Measurements from ENCODE around the gene COMMD2. TPM values are rescaled to one million over a fixed set of nuclear protein-coding genes. Genes with fewer than 3 reads are reported as not detected.

The COMMD2 gene
- total RNA-seq: 10 to 100 TPM in 3 of 5 donors, 1 to 10 TPM in 2; 1.4 to 50.4 (median 25.8) TPM
- polyA plus RNA-seq: 10 to 100 TPM in 2 of 3 donors, 1 to 10 TPM in 1; 7.1 to 18.5 (median 11.3) TPM
- long read RNA-seq, donor 1, transcript COMMD2-203 (5 exons, 3,706 nt): major isoform, 13 of 17 reads
- long read RNA-seq, donor 1, partial matches to known transcripts: 0 of 17 reads
- long read RNA-seq, donor 1, other reads (novel, unspliced or antisense): 0 of 17 reads
- long read RNA-seq, donor 2, transcript COMMD2-203 (5 exons, 3,706 nt): major isoform, 16 of 20 reads
- long read RNA-seq, donor 2, partial matches to known transcripts: 0 of 20 reads
- long read RNA-seq, donor 2, other reads (novel, unspliced or antisense): 0 of 20 reads
- long read RNA-seq, donor 3, transcript COMMD2-203 (5 exons, 3,706 nt): major isoform, 9 of 12 reads
- long read RNA-seq, donor 3, partial matches to known transcripts: 0 of 12 reads
- long read RNA-seq, donor 3, other reads (novel, unspliced or antisense): 0 of 12 reads
- long read RNA-seq, donor 4, partial matches to known transcripts: 0 of 2 reads
- long read RNA-seq, donor 4, other reads (novel, unspliced or antisense): 0 of 2 reads
- long read RNA-seq, donor 5, transcript COMMD2-203 (5 exons, 3,706 nt): major isoform, 19 of 23 reads
- long read RNA-seq, donor 5, partial matches to known transcripts: 0 of 23 reads
- long read RNA-seq, donor 5, other reads (novel, unspliced or antisense): 0 of 23 reads
- long read RNA-seq, donor 6: 0 reads
- long read RNA-seq, donor 7, transcript COMMD2-203 (5 exons, 3,706 nt): major isoform, 11 of 13 reads
- long read RNA-seq, donor 7, partial matches to known transcripts: 0 of 13 reads
- long read RNA-seq, donor 7, other reads (novel, unspliced or antisense): 0 of 13 reads
- long read RNA-seq, donor 8, transcript COMMD2-203 (5 exons, 3,706 nt): major isoform, 16 of 18 reads
- long read RNA-seq, donor 8, partial matches to known transcripts: 0 of 18 reads
- long read RNA-seq, donor 8, other reads (novel, unspliced or antisense): 0 of 18 reads
- long read RNA-seq, donor 9, transcript COMMD2-203 (5 exons, 3,706 nt): major isoform, 12 of 18 reads
- long read RNA-seq, donor 9, partial matches to known transcripts: 0 of 18 reads
- long read RNA-seq, donor 9, other reads (novel, unspliced or antisense): 0 of 18 reads
- long read RNA-seq, donor 10, transcript COMMD2-203 (5 exons, 3,706 nt): major isoform, 6 of 7 reads
- long read RNA-seq, donor 10, partial matches to known transcripts: 0 of 7 reads
- long read RNA-seq, donor 10, other reads (novel, unspliced or antisense): 0 of 7 reads

DNA sequence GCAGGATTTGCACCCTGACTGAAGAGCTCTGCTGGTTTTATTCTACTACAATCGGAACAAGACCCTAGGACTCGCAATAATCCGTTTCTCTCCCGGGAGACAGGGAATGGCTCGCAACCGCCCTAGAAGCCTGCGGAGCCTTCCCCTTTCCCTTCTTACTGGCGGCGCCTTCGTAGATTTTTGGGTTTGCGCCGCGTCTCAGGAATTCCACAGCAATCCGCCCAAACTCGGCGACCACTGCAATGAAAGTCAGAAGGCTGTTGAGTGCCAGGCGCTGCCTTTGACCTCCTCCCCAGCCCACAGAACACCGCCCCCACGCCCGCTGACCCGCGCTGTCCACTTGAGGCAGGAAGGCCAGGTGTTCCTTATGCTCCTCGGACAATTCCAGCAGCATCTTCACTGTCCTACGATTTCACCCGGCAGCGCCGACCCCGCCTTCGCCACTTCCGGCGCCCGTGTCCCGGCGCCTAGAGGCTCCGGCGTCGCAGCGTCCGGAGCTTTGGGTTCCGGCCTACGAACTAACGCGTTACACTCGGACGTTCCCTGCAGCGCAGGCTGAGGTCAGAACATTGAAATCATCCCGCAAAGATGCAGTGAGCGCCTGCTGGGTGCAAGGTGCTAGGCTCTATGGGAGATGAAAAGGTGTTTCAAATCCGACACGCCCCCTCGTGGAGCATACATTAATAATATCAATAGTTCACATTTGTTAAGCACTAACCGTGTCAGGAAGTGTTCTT, at the start of gene COMMD2:
Gene COMMD2 (minus strand): TSS at position 439 of the 737 bp plus-strand sequence. CDS start 45 bp downstream, at position 394.
- peaks cover 0 to 26% (median 18%) of the 10 kb centered on the region in 4 donors for H3K4me1 ChIP-seq
- WGBS, 5 donors: 0 to 1% (median 0%) methylated on average over 46 to 52 of the region's 52 CpGs
- H3K4me3 ChIP-seq: peak within 1 kb of the TSS; percentile 88 to 92 (median 90)
- H3K27me3 ChIP-seq: no peaks in the 10 kb centered on the region
- H3K27ac ChIP-seq: peak within 1 kb of the TSS; percentile 66 to 88 (median 85)
- intact Hi-C loops (cut with DNase I; ENCODE audit: low total_unique reads): no loop called here
- TF ChIP-seq CTCF (IDR thresholded peaks at IDR 0.05): peak in 3 of 7 experiments; percentile 23 to 58 (median 39)
- TF ChIP-seq EP300 (IDR thresholded peaks at IDR 0.05): no peak
- TF ChIP-seq POLR2AphosphoS5 (IDR thresholded peaks at IDR 0.05): peak; percentile 70 to 89 (median 78)
- no peaks in the 10 kb centered on the region for H3K9me3 ChIP-seq
- H3K36me3 ChIP-seq: peaks cover 12 to 35% (median 31%) of the 10 kb centered on the region in 4 donors
- DNase-seq: peak; percentile 76 to 93

- no peaks in the 10 kb centered on the region for H3K9me3 ChIP-seq
- DNase-seq: no peak
Measured at GRCh38 chr3:149801639-149802038, 49.4 kb upstream of the COMMD2 start.

GRCh38 chr3:149801195-149801594, 48.9 kb upstream of the COMMD2 start:
- no peak for DNase-seq
- no peaks in the 10 kb centered on the region for H3K4me1 ChIP-seq
- TF ChIP-seq EP300 (IDR thresholded peaks at IDR 0.05) (no peak), CTCF (IDR thresholded peaks at IDR 0.05) (no peak), POLR2AphosphoS5 (IDR thresholded peaks at IDR 0.05) (no peak), POLR2A (IDR thresholded peaks at IDR 0.05) (no peak)
- H3K27me3 ChIP-seq: no peaks in the 10 kb centered on the region
- no peaks in the 10 kb centered on the region for H3K9me3 ChIP-seq
- WGBS, 5 donors: 42 to 73% (median 52%) methylated on average over 1 of the region's 1 CpG
- no peak overlapping the region for H3K4me3 ChIP-seq
- H3K27ac ChIP-seq: no peak overlapping the region
- H3K36me3 ChIP-seq: no peaks in the 10 kb centered on the region
- intact Hi-C loops (cut with DNase I; ENCODE audit: low total_unique reads): no loop called here

More at GRCh38 chr3:149801639-149802038, 49.4 kb upstream of the COMMD2 start:
- Histone ChIP-seq H3K4me3 (no peak overlapping the region), H3K27me3 (no peaks in the 10 kb centered on the region), H3K27ac (no peak overlapping the region), H3K4me1 (no peaks in the 10 kb centered on the region), H3K36me3 (no peaks in the 10 kb centered on the region)
- intact Hi-C loops (cut with DNase I; ENCODE audit: low total_unique reads): no loop called here
- no peak for TF ChIP-seq CTCF (IDR thresholded peaks at IDR 0.05)
- TF ChIP-seq POLR2A (IDR thresholded peaks at IDR 0.05): no peak
- TF ChIP-seq POLR2AphosphoS5 (IDR thresholded peaks at IDR 0.05): no peak
- no peak for TF ChIP-seq EP300 (IDR thresholded peaks at IDR 0.05)
- 26 to 50% (median 40%) methylated on average over 5 of the region's 5 CpGs for WGBS, 5 donors
